GM21526 (cell line): ENCODE measurements around the gene DEPDC5.

Source experiments
- ATAC-seq: cut with Tn5 transposase; IDR thresholded peaks from one replicate; pipeline ENCODE4 v1.9.1; 2021; ENCODE audit warnings: moderate library complexity; ENCODE audit not compliant: unreplicated experiment, low FRiP score

DEPDC5 gene

GRCh38 chr22:31943978-31944699 lies 190.3 kb downstream of the DEPDC5 start, which contains the start of gene YWHAH:
Gene YWHAH, plus strand, starts transcription at chr22:31944535. Its CDS starts 199 bp downstream, at chr22:31944734.
- ATAC-seq, result peak; percentile 64

- ATAC-seq, result peak; percentile 15
These were observed 191.1 kb downstream of the DEPDC5 start for GRCh38 chr22:31944700-31945442.

GRCh38 chr22:31945443-31945855 lies 191.6 kb downstream of the DEPDC5 start:
- no peak for ATAC-seq

- ATAC-seq, result no peak
These were observed 192.3 kb downstream of the DEPDC5 start for GRCh38 chr22:31945971-31946680.

- no peak for ATAC-seq
These were observed 193.5 kb downstream of the DEPDC5 start for GRCh38 chr22:31947296-31947695.

- no peak for ATAC-seq
These were observed 194.2 kb downstream of the DEPDC5 start for GRCh38 chr22:31948002-31948401.

- ATAC-seq, result no peak
These were observed 196.4 kb downstream of the DEPDC5 start for GRCh38 chr22:31950226-31950625.

- ATAC-seq, result no peak
These were observed 197.6 kb downstream of the DEPDC5 start for GRCh38 chr22:31951194-31952093.

GRCh38 chr22:31952094-31952401 lies 198.2 kb downstream of the DEPDC5 start:
- ATAC-seq, result no peak

- no peak for ATAC-seq
These were observed 198.7 kb downstream of the DEPDC5 start for GRCh38 chr22:31952472-31952871.

GRCh38 chr22:31953261-31953660 lies 199.4 kb downstream of the DEPDC5 start:
- no peak for ATAC-seq

- ATAC-seq, result no peak
These were observed 201.0 kb downstream of the DEPDC5 start for GRCh38 chr22:31954535-31955523.

GRCh38 chr22:31956360-31956759 lies 202.5 kb downstream of the DEPDC5 start:
- no peak for ATAC-seq
